DMS 273 (cell line): ENCODE data around the gene PABPC1L.

Source experiments
- DNase-seq: peaks from one replicate; lab custom pipeline; 2025; ENCODE audit not compliant: unreplicated experiment; lab: John Stamatoyannopoulos, UW

PABPC1L gene

DNA sequence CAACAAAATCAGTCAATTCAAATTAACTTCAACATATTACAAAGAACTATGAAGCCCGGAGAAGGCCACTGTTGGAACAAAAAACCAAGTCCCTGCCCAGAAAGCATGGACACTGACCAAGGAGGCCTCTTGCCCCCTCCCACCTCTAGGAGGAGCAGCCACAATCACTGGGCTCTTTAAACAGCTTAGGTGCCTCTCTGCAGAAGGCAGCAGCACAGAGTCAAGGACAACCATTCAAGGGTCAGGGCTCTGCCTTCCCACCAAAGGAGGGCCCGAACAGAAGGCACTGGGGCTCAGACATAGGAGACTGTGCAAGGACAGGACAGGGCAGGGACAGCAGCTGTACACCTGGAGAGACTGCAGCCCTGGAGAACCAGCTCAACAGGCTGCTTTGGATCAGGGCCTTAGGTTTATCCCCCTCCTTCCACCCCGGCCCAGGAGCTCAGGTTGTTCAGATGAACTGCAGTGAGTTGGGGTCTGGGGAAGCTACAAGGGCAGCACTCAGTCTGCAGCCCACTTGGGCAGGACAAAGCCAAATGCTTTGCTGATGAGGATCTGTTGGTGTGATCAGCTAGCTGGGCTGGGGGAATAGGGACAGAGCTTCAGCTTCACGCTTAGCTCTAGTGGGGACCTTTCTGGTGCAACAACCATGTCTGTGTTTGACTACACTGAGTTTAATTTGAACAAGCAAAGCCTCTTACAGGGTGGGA is 32.6 kb downstream of the PABPC1L start:
- peak; percentile 12 for DNase-seq

- no peak for DNase-seq
Measured at GRCh38 chr20:44943828-44944227, 34.0 kb downstream of the PABPC1L start.

GRCh38 chr20:44945261-44945660 is 35.4 kb downstream of the PABPC1L start:
- DNase-seq, result no peak

- DNase-seq, result no peak
Measured at GRCh38 chr20:44946271-44946852, 36.5 kb downstream of the PABPC1L start.

DNA sequence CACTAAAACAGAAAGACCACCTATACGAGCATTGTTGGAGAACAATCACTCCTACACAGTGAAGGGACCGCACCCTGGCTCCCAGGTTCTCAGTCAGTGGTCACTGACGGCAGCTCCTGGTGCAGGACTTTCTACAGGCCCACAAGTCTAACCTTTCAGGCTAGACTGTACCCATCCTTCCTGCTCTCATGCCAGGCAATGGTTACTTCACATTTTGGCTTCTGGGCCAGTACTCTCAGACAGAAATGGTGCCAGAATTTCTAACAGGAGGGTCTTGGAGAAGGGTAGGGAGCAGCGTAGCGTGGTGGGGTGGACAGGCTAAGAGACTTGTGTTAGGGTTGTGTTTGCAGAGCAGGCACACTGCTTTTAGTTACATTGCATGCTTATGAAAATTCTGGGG is 38.2 kb downstream of the PABPC1L start:
- no peak for DNase-seq

GRCh38 chr20:44948513-44948912 is 38.7 kb downstream of the PABPC1L start:
- DNase-seq, result no peak

GRCh38 chr20:44950368-44950767 is 40.5 kb downstream of the PABPC1L start:
- no peak for DNase-seq

- no peak for DNase-seq
Measured at GRCh38 chr20:44952731-44953130, 42.9 kb downstream of the PABPC1L start.

DNA sequence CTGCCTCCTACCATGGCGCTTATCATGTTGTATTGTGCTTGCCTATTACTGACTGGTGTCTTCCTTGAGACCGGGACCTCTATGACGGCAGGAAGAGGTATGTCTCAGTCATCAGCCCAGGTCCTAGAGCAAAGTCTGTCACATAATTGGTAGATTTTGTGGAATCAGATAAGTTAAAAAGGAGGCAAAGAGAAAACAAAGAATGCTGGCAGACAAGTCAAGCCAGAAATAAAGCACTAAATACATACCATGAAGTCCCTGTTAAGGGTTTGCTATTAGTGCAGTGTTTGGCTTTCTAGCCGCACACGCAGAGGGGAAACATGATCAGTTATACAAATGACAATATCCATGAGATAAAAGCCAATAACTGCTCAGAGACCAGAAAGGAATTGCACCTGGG is 44.4 kb downstream of the PABPC1L start:
- no peak for DNase-seq

DNA sequence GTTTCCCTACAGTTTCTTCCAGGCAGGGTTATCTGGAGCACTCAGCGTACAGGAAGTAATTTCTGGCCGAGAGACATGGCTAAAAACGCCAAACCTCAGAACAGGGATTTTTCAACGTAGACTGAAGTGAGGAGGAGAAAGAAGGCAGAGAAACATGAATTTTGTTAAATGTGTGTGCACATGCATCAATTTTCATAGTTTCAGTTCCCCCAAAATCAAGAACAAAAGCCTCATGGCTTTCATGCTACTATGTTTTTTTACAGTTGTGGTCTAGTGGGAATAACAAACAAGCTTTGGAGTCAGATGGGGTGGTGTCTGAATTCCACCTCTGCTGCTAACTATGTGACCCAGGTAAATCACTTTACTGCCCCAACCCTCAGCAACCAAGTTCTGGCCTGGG is 45.4 kb downstream of the PABPC1L start:
- no peak for DNase-seq

DNA sequence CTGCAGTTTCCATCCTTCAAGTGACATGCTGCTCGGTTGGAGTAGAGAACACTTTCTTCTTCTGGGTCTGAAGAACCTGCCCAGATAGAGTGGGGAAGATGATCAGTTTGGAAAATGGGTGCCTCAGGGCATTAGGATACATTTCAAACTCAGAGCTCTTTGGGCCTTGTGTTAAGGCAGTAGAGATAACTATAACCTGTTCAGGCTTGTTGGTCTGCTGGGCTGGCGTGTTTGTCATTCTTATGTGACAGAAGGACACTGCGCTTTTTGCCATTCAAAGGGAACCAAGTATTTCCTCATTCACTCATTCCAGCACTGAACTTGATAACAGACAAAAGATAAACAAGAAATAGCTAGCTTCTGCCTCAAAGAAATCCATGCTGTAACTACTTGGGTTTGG is 46.5 kb downstream of the PABPC1L start:
- no peak for DNase-seq

DNA sequence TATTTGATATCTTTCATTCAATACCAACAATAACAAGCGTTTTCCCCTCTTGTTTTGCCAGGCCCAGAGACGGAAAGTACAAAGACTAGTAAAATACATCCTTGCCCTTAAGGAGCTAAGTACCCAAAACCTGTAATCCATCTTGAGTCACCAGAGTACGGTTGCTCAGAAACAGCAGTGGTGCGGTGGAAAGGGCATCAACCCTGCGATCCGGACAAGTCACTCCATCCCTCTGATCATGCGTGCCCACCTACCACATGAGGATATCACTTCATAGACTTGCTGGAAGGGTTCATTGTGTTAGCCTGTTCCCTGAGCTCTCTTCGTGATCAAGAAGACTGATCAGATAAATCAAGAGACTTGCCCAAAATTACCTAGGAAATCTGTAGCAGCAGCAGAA is 48.4 kb downstream of the PABPC1L start:
- DNase-seq, result no peak

DNA sequence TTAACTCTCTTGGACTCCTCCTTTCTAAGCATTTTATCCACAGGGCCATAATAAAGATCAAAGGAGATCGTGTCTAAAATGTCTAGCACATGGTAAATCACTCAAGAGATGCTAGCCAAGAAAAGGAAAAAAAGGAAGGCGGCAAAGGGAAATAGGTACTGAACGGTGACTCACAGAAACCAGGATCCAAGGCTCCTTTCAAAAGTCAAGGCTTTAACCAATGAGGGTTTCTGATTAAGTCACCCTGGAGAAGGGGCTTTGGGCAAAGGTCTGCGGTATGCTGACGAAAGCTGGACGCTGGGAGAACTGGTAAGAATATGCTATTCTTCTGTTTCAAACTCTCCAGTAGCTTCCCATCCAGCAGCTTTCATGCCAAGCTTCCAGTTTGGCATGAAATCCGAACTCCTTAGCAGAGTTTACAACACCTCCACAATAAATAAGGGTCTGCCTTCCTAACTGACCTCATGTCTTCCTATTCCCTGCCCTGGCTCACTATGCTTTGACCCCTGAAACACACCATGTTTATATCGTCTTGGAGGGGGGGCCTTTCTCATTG is 49.3 kb downstream of the PABPC1L start:
- peak; percentile 48 for DNase-seq

DNA sequence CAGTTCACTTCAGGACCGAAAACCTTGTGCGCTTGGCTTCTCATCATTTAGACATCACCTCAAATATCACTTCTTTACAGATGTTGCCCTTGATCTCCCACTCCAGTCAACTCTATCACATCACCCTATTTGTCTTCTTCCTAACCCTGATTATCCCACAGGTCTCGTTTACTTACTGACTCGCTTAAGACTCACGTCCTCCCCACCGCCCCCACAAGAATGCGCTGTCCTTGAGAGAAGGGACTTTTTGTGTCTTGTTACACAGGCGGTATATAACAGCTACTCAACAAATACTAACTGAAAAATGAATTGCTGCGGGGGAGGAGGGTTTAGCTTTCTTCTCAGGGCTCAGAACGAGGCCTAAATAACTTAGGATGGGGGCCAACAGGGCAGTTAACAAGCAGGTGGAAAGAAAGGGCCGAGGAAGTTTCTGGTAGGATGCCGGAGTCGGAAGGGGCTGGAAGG is 49.8 kb downstream of the PABPC1L start:
- peak; percentile 56 for DNase-seq

GRCh38 chr20:44960103-44960852 is 50.4 kb downstream of the PABPC1L start, which contains the start of gene TOMM34:
TOMM34 (minus strand) TSS chr20:44960397; CDS start chr20:44960333, 64 bp downstream.
- peak; percentile 99 for DNase-seq

DNA sequence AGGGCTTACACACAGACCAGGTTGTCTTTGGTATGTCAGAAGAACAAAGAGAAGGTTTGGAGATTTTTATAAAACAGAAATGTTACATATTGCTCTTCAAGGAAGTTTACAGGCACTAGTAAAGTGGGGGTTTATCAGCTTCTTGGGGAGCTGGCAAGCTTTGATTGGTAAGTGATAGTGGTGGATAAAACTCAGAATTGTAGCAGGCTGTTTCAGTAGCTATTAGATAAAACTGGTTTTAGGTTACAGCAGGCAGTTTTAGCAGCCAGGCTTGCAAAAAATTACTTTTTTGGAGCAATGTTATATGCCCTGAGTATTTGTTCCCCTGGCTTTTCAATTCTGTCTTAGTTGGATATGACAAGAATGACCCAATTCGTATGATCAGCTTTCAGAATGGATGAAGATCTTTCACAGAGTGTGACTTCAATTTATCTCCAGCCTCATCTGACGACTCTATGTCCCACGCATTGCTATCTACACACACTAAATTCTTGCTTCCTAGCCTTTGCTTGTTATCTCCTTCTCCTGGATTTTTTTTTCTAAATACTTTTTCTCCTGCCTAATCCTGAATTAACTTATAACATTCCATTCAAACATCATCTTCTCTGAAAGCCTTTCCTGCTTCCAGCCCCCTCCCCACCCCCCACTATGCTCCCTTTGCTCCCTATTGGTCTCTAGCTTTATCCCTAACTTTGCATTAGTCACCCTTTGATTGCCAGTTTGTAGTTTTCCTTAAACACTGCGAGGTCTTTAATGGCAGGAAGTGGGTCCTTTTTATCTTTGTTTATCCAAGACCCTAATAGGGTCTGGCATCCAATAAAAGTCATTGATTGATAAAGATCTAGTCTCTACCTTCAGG is 51.4 kb downstream of the PABPC1L start:
- DNase-seq, result no peak

DNA sequence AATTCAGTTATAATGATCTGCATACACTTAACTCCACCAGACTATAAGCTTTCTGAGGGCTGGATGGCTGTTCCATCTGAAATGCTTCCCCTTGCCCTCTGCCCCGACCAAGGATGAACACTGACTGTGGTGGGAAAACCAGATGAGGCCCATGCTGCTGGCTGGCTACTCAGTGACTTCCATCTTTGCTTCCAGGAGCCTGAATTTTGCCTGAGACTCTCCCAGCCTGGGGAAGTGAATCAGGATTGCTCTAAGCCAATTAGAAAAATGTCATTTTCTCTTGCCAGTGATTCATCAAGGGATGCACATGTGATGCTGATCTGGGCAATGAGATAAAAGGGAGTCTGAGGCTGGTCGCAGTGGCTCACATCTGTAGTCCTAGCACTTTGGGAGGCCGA is 52.0 kb downstream of the PABPC1L start:
- DNase-seq, result no peak

GRCh38 chr20:44962483-44962882 is 52.6 kb downstream of the PABPC1L start:
- DNase-seq, result no peak

DNA sequence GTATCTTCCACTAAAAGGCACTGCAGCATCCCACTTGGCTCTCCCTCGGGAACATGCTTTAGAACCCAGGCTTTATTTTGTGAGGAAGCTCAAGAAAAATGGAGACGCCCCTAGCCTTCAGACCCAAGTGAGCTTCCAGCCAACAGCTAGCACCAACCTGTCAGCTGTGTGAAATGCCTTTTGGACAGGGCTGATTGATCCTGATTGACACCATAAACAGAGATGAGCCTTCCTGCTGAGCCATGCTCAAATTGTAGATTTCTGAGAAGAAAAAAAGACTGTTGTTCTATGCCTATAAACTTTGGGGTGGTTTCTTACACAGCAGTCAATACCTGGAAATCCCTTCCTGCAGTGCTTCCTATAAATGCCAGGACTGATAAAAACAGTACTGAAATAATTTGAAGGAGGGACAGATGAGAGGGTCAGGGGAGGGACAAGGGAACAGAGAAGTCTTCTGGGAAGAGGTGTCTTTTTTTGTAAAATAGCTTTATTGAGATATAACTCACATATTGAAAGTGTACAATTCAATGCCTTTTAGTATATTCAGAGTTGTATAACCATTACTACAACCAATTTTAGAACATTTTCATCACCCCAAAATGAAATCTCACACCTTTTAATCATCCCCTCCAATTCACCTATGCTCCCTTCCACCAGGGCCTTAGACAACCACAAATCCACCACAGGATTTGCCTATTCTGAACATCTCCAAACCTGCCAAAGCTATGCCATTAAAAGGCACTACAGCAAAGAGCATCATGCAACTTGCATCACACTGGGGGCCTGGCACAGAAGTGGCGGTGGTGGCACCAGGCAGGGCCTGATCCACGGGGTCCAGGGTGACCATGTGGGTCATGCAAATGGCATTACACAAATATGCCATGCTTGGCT is 53.7 kb downstream of the PABPC1L start:
- DNase-seq, result no peak

- DNase-seq, result no peak
Measured at GRCh38 chr20:44965651-44966029, 55.8 kb downstream of the PABPC1L start.
